HG02973 (cell line): Measurements from ENCODE around the gene GART.
"Not testable (repeated sequence)": the region's sequence is repeated elsewhere in the genome, so short reads cannot be mapped to it uniquely, and the experiment has no call there.

Experiments used
- ATAC-seq: cut with Tn5 transposase; IDR thresholded peaks from one replicate; pipeline ENCODE4 v1.9.1; 2021; ENCODE audit warnings: moderate library complexity; ENCODE audit not compliant: unreplicated experiment

The GART gene

DNA sequence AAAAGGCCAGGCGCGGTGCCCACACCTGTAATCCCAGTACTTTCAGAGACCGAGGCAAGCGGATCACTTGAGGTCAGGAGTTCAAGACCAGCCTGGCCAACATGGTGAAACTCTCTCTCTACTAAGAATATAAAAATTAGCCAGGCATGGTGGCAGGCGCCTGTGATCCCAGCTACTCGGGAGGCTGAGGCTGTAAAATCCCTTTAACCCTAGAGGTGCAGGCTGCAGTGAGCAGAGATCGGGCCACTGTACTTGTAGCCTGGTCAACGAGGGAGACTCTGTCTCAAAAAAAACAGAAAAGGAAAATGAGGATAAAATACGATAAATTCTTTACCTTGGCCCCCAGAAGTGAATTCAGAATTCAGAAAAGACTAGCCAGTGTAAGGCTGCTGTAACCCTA is 63.7 kb downstream of the GART start:
- ATAC-seq: no peak

DNA sequence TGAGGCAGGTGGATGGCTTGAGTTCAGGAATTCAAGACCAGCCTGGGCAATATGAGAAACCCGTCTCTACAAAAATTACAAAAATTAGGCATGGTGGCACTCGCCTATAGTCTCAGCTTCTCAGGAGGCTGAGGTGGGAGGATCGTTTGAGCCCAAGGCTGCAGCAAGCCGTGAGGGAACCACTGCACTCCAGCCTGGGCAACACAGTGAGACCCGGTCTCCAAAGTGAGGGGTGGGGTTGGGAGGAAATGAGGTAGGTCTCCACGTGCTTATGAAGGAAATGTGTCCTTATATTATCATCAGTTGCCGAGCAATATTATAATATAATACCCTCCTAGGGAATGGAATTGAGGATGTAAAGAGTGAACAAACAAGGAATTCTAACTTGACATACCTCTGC is 64.9 kb downstream of the GART start:
- ATAC-seq: no peak

DNA sequence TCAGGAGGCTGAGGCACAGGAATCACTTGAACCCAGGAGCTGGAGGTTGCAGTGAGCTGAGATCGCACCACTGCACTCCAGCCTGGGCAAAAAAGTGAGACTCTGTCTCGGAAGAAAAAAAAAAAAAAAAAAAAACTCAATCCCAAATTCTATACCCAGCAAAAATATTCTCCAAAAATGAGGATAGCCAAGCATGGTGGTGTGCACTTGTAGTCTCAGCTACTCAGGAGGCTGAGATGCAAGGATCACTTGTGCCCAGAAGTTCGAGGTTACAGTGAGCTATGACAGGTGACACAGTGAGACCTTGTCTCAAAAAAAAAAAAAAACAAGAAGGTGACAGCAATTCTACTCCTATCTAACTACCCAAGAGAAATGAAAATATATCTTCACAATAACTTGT is 68.6 kb downstream of the GART start:
- no peak for ATAC-seq

DNA sequence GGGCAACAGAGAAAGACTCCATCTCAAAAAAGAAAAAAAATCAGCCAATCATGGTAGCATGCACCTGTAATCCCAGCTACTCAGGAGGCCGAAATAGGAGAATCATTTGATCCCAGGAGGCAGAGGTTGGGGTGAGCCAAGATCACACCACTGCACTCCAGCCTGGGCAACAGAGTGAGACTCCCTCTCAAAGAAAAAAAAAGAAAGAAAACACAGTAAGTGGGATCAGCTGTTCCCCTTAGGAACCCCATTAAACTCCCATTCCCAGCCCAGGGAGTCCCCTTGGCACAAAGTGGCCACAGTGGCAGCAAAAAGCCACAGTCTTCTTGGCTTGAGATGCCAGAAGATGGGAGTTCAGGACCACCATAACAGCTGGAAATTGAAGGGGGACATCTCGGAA is 71.2 kb downstream of the GART start:
- no peak for ATAC-seq

DNA sequence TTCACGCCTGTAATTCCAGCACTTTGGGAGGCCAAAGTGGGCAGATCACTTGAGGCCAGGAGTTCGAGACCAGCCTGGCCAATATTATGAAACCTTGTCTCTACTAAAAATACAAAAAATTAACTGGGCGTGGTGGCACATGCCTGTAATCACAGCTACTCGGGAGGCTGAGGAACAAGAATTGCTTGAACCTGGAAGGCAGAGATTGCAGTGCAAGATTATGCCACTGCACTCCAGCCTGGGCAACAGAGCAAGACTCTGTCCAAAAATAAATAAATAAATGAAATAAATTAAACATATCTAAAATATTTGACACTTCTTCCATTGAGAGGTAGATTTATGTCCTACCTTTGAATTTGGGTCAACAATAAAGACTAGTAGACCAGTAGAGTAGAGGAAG is 72.7 kb downstream of the GART start:
- ATAC-seq: not testable (repeated sequence)

DNA sequence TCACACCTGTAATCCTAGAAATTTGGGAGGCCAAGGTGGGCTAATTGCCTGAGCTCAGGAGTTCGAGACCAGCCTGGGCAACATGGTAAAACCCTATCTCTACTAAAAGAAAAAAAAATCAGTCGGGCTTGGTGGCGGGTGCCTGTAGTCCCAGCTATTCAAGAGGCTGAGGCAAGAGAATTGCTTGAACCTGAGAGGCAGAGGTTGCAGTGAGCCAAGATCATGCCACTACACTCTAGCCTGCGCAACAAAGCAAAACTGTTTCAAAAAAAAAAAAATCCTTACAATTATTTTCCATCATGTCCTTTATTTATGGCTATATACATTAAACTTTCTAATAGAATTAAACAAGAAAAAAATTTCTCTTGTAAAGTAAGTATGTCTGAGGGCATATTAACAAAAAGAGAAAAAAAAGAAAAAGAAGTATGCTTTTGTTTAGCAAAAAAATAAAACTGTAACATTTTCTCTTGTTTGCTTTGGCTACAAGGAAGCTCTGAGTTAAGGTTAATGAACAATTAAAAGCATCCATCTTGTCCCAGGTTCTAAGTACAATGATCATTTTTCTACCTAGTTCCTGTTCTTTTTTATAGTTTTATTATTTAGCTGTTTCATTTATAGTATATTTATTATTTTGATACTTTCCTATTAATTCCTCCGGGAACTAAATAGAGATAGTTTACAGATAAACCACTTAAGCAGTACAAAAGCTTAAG is 80.2 kb downstream of the GART start:
- no peak for ATAC-seq

DNA sequence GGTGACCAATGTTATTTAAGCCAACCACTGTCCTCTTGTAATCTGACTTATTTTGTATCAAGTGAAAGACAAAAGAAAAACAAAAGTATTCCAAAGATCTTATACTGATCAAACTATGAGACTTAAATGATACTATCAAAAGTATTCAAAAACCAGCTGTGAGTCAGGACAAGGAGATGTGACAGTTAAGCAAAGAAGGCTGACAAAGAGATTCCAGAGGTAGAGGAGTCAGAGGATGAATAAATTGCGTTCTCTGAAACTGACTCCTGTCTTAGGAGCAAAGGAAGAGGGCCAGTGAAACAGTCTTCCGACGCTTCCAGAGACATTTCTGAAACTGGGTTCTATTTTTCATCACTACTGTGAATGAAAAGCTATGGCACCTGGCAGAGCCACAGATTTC is 83.1 kb downstream of the GART start:
- ATAC-seq: no peak

DNA sequence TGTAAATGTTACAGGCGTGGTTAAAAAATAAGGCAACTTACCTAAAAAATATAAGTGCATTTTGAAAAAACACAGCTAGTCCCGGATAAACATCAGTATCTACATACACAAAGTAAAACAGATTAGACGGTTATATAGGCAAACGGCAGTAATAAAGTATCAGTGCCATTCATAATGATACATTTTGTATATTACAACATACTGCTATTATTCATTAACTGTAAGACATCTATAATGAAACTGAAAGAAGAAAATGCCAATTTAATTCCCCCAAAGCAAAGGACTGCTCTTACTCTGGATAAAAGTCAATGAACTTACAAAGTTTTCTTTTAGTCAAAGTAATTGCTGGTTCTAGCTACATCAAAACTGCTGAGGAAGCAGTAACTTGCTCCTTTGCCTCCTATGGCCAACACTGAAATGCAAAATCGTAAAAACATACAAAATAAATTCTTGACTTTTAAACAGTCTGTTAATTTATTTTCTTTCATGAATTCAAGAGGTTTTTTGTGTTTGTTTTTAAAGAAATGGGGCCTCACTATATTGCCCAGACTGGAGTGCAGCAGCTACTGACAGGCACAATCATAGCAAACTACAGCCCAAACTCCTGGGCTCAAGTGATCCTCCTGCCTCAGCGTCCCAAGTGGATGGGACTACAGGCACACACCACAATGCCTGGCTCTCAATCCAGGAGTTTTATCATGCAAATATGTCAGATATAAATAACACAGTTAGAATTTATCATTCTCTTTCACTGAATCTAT is 86.1 kb downstream of the GART start:
- ATAC-seq: no peak
